Sigmoid colon (tissue), 4 donors: ENCODE data around the gene BDH2.

Source experiments
- CTCF ChIP-seq, 4 experiments: fragments of 450-650 bp in 3 of 4; fragments of 200-600 bp in 1 of 4; IDR thresholded peaks; one replicate each; pipeline ENCODE4 v1.5.1; 2016 to 2019; ENCODE audit warnings: antibody characterized with exemption in 4 of 4, mild to moderate bottlenecking in 3 of 4, moderate library complexity in 2 of 4
- EP300 ChIP-seq, 4 donors: sonication (generic); formaldehyde crosslinking; IDR thresholded peaks; one replicate each; pipeline ENCODE4 v1.6.1; 2017; ENCODE audit warnings: antibody characterized with exemption in 4 of 4
- POLR2A ChIP-seq, 2 donors: fragments of 450-650 bp; IDR thresholded peaks; one replicate each; pipeline ENCODE4 v1.6.1; 2016; ENCODE audit warnings: antibody characterized with exemption in 2 of 2, mild to moderate bottlenecking in 2 of 2, moderate library complexity in 2 of 2
- POLR2AphosphoS5 ChIP-seq, 4 donors: sonication (generic); formaldehyde crosslinking; IDR thresholded peaks; one replicate each; pipeline ENCODE4 v1.6.1; 2017; ENCODE audit warnings: antibody characterized with exemption in 4 of 4

- TF ChIP-seq EP300 (IDR thresholded peaks at IDR 0.05), result no peak
- no peak for TF ChIP-seq CTCF (IDR thresholded peaks at IDR 0.05)
- no peak for TF ChIP-seq POLR2AphosphoS5 (IDR thresholded peaks at IDR 0.05)
- TF ChIP-seq POLR2A (IDR thresholded peaks at IDR 0.05), result no peak
These were observed 5.3 kb upstream of the BDH2 start for GRCh38 chr4:103104886-103105285.
